Pulmonary artery endothelial cell (primary cell): ENCODE results near the gene JHY. TPM values are rescaled to one million over a fixed set of nuclear protein-coding genes. Genes with fewer than 3 reads are reported as not detected.

ENCODE experiments used
- DNase-seq: peaks from one replicate; pipeline ENCODE4 v3.0.0-alpha.2; 2011; ENCODE audit warnings: low read depth, low spot score
- total RNA-seq: library from RNA; depleted of rRNA; stranded (reverse); fragments of >200 nt; gene quantifications from 2 replicates; pipeline ENCODE4 v1.2.3, GENCODE V29; 2014

Gene JHY
- total RNA-seq, 1 donor from 2014 or later, result 0.92 TPM

DNA sequence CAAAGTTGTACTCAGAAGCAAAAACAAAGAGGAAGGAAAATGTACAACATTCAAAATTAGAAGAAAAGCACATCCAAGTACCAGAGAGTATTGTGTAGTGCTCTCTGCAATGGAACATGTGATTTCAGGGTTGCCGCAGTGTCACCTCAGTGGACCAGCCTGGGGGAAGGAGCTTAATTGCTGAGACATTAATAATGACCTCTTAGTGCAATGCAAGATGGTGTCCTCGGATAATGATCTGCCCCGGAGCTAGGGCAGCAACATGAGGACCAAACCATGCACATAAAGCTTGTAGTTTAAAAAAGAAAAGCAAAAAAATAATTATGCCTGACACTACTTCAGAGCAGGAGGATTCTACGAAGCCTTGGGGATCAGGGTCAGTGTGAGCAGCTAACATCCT, 11.3 kb upstream of the JHY start:
- no peak for DNase-seq

- DNase-seq, result no peak
Observed at GRCh38 chr11:122872046-122872445, 10.5 kb upstream of the JHY start.

- DNase-seq, result no peak
Observed at GRCh38 chr11:122874991-122875390, 7.6 kb upstream of the JHY start.

DNA sequence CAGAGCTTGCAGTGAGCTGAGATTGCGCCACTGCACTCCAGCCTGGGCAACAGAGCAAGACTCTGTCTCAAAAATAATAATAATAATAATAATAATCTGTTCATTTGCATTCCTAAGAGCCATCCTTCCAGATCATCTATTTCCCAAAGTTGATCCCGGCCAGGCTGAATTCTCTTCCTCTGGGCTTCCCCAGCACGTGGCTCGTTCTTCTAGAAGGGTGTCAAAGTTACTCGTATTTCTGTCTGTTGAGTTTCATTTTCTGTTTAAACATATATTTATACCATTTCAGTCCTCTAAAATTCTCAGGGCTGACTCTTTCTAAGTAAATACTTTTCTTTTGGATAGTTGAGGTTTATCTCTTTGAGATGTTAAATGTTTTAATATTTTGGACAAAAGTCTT, 4.8 kb upstream of the JHY start:
- DNase-seq, result no peak

DNA sequence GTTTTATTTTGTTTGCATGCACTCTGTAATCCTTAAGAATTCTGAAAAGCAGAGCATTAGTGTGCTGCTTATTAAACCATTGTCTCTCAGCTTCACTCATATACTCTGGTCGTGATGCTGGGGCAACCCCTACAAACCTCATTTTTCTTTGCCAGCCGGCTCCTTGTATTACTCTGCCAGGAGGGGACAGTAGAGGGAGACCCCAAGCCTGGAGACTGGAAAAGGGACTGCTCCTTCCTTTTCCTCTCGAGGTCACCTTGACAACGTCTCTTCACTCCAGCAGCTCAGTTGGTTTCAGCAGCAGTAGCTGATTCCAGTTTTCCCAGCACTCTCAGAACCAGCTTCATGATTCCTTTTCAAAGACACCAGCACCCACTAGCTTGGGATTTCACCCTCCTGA, 2.8 kb upstream of the JHY start:
- DNase-seq, result no peak

GRCh38 chr11:122882857-122883645, 492 bp downstream of the JHY start:
- no peak for DNase-seq

DNA sequence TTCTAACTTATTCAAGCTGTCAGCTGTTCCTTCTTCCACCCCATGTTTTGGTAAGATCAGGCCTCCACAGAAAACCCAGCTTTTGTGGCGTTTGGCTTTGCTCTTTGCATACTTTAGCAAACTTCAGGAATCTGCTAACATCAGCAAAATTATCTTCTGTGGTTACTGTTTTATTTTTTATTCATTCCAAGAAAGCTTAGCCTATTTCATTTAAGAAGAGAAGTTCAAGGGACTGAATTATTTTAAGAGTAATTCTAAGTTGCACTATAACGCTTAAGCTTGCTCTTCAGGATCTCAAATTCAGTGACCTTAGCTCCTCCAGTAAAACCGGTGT, 1.1 kb downstream of the JHY start:
- DNase-seq, result no peak

GRCh38 chr11:122888162-122888561, 5.6 kb downstream of the JHY start:
- no peak for DNase-seq

GRCh38 chr11:122893131-122893530, 10.6 kb downstream of the JHY start:
- no peak for DNase-seq

- no peak for DNase-seq
Observed at GRCh38 chr11:122895563-122895962, 13.0 kb downstream of the JHY start.

DNA sequence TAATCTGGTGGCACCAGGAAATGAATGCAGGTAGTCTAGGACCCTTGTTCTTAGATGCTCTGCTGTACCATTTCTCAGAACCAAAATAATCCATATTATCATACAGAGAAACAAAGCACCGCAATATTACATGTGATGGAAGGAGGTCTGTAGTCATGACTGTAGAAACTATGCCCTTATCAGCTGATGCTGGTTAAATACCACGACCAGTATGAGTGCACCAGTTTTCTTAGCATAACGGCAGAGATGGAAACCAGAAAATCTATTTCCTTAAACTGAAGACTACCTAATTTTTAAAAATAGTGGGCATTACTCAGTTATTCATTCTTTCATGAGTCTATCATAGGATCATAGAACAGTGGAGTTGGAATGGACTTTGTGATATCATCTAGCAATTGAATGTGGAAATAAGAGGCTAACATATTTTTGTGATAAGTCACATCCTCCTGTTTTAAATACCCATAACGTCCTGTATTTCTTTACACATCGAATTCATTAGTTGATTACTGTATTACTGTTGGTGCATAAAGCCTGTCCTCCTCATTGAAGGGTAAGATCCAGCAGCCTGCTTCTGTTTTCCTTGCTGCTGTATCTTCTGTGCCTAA, 15.1 kb downstream of the JHY start:
- peak; percentile 22 for DNase-seq

- no peak for DNase-seq
Observed at GRCh38 chr11:122898799-122899198, 16.2 kb downstream of the JHY start.

GRCh38 chr11:122900587-122901202, 18.1 kb downstream of the JHY start:
- DNase-seq, result no peak

GRCh38 chr11:122902951-122903350, 20.4 kb downstream of the JHY start:
- no peak for DNase-seq

- DNase-seq, result no peak
Observed at GRCh38 chr11:122910775-122911174, 28.2 kb downstream of the JHY start.

- DNase-seq, result no peak
Observed at GRCh38 chr11:122917311-122917710, 34.8 kb downstream of the JHY start.

- DNase-seq, result no peak
Observed at GRCh38 chr11:122918734-122919133, 36.2 kb downstream of the JHY start.

DNA sequence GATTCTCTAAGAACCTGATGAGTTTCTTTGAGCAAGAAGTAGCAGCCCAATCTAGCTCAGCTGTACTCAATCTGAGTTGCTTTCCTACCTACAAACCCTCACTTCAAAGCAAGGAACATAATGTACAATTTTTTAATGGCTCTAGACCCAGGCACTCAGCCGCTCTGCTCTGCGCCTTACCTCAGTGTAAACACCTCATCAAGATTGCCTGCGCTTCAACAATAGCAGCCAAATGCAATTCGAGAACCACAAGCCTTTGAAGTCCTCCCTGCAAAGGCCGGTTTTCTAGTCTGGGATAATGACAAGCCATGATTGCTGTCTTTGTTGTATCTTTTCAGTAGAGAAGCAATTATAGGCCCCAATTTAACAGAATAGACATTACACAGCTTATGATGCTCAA, 38.0 kb downstream of the JHY start:
- DNase-seq, result no peak

DNA sequence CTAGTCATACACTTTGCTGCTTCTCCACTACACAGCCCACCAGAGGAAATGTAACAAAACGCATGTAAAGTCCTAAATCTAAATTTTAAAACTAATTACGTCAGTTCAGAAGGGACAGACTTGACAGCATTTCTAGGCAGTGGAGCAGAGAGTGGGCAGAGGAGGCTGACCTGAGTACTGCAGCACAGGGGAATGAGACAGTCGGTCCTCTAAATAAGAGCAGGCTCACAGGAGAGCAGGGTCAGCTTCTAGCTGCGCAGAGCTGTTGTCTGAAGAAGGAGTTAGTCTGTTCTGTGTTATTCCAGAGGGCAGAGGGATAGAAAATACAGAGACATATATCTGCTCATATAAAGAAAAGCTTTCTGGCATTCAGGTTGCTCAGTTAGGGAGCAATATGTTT, 40.3 kb downstream of the JHY start:
- no peak for DNase-seq

GRCh38 chr11:122923302-122923701, 40.7 kb downstream of the JHY start:
- no peak for DNase-seq

DNA sequence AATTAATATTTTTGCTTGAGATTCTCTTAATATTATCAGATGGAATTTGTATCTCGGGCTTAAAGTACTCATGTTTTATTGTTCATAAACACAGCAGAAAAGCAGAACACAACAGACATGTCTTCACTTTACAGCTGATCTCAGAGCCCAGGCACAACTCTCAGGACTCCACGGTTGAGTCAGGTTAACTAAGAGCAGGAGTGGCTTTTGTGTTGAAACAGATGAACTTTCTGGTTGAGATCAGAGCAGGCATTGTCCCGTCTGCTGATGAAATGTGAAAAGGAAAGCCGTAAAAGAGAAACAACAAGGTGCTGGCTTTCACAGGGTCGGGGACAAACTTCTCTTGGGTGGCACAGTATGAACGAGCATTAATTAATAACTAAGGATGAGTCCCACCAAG, 49.0 kb downstream of the JHY start:
- no peak for DNase-seq

DNA sequence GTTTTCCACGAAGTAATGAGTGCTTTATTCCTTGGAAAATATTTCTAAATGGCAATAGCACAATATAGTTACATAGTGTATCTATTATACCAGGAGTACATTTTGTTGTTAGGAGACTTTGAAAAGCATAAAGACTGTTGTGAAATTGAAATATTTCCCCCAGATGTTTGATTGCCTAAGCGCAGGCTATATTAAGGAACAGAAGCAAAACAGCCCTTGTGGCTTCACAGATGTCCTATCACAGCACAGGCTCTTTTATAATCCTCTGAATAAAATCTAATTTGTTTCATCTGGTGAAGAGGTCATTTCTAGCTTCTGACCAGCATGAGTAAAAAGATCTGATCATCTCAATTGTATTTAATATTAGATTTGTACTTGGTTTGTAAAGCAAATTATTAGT, 50.9 kb downstream of the JHY start:
- no peak for DNase-seq

GRCh38 chr11:122937983-122938382, 55.4 kb downstream of the JHY start:
- DNase-seq, result no peak
